Neuronal stem cell (in vitro differentiated cells): ENCODE results near the gene ATP2A3.

ENCODE experiments used
- DNase-seq: peaks from one replicate; pipeline ENCODE4 v3.0.0-alpha.2; 2013; ENCODE audit warnings: low spot score
- H2AFZ ChIP-seq: one replicate; pipeline ENCODE4 v1.6.1; 2013; ENCODE audit warnings: mild to moderate bottlenecking, low read length, inconsistent platforms
- H2AK5ac ChIP-seq: 2 replicates; pipeline ENCODE4 v1.6.1; 2013; ENCODE audit warnings: low read depth, mild to moderate bottlenecking, inconsistent platforms, low read length, moderate library complexity, mixed read lengths
- H2BK120ac ChIP-seq: 2 replicates; pipeline ENCODE4 v1.6.1; 2013; ENCODE audit warnings: low read depth, mild to moderate bottlenecking, inconsistent platforms, low read length, moderate library complexity, mixed read lengths
- H2BK12ac ChIP-seq: one replicate; pipeline ENCODE4 v1.6.1; 2013; ENCODE audit warnings: low read length, inconsistent platforms
- H2BK15ac ChIP-seq: 2 replicates; pipeline ENCODE4 v1.6.1; 2013; ENCODE audit warnings: mild to moderate bottlenecking, low read length, inconsistent platforms, mixed read lengths
- H2BK5ac ChIP-seq: one replicate; pipeline ENCODE4 v1.6.1; 2013; ENCODE audit warnings: inconsistent platforms, mild to moderate bottlenecking, low read length, moderate library complexity
- H3K14ac ChIP-seq: one replicate; pipeline ENCODE4 v1.6.1; 2013; ENCODE audit warnings: low read length, inconsistent platforms
- H3K18ac ChIP-seq: 2 replicates; pipeline ENCODE4 v1.6.1; 2013; ENCODE audit warnings: low read length, inconsistent platforms
- H3K23ac ChIP-seq: 2 replicates; pipeline ENCODE4 v1.6.1; 2013; ENCODE audit warnings: low read depth, mild to moderate bottlenecking, mixed read lengths, low read length, inconsistent platforms; ENCODE audit not compliant: poor library complexity
- H3K27ac ChIP-seq: replicated peaks from 3 replicates; pipeline ENCODE4 v1.5.1; 2013; ENCODE audit warnings: low read length, inconsistent platforms
- H3K27me3 ChIP-seq, 3 experiments: 2 replicates each; pipeline ENCODE4 v1.6.1; 2013; ENCODE audit warnings: low read length in 3 of 3, mild to moderate bottlenecking in 2 of 3, inconsistent platforms in 1 of 3, low read depth in 1 of 3, mixed read lengths in 1 of 3, moderate library complexity in 1 of 3; ENCODE audit not compliant: control insufficient read depth in 3 of 3, insufficient read depth in 3 of 3
- H3K36me3 ChIP-seq, 2 donors: replicated peaks in 1 of 2; 2 replicates each; pipeline ENCODE4 v1.6.1; 2013; ENCODE audit warnings: low read length in 2 of 2; ENCODE audit not compliant: control insufficient read depth in 2 of 2, insufficient read depth in 2 of 2
- H3K4ac ChIP-seq: 2 replicates; pipeline ENCODE4 v1.6.1; 2013; ENCODE audit warnings: inconsistent platforms, mild to moderate bottlenecking, low read length, moderate library complexity
- H3K4me1 ChIP-seq, 2 donors: 1 replicate in 1 of 2; 2 replicates in 1 of 2; pipeline ENCODE4 v1.6.1; 2013; ENCODE audit warnings: low read length in 2 of 2, low read depth in 1 of 2; ENCODE audit not compliant: control insufficient read depth in 2 of 2, insufficient read depth in 1 of 2
- H3K4me2 ChIP-seq: one replicate; pipeline ENCODE4 v1.6.1; 2013; ENCODE audit warnings: mild to moderate bottlenecking, low read length, inconsistent platforms; ENCODE audit not compliant: insufficient read depth, poor library complexity, severe bottlenecking
- H3K4me3 ChIP-seq, 2 donors: 2 replicates each; pipeline ENCODE4 v1.5.1; 2013; ENCODE audit warnings: low read length in 2 of 2, mild to moderate bottlenecking in 2 of 2, inconsistent platforms in 1 of 2, moderate library complexity in 1 of 2
- H3K79me1 ChIP-seq: one replicate; pipeline ENCODE4 v1.6.1; 2013; ENCODE audit warnings: low read depth, mild to moderate bottlenecking, inconsistent platforms, low read length, moderate library complexity
- H3K9ac ChIP-seq: one replicate; pipeline ENCODE4 v1.6.1; 2013; ENCODE audit warnings: mild to moderate bottlenecking, low read depth, low read length, inconsistent platforms; ENCODE audit not compliant: poor library complexity
- H3K9me3 ChIP-seq, 2 donors: replicated peaks in 1 of 2; 2 replicates each; pipeline versions ENCODE3 to v1.6.1; 2013; ENCODE audit warnings: low read length in 2 of 2, mild to moderate bottlenecking in 2 of 2, inconsistent platforms in 1 of 2, low read depth in 1 of 2, mixed read lengths in 1 of 2, moderate library complexity in 1 of 2; ENCODE audit not compliant: control insufficient read depth in 2 of 2, insufficient read depth in 1 of 2
- H4K8ac ChIP-seq: one replicate; pipeline ENCODE4 v1.6.1; 2013; ENCODE audit warnings: low read depth, mild to moderate bottlenecking, inconsistent platforms, low read length, moderate library complexity
- H4K91ac ChIP-seq: one replicate; pipeline ENCODE4 v1.6.1; 2013; ENCODE audit warnings: low read length, low read depth, mild to moderate bottlenecking, inconsistent platforms; ENCODE audit not compliant: poor library complexity
- WGBS, 2 donors: extraction: QIAGEN DNeasy Blood & Tissue Kit; methylation state at CpG; one replicate each; pipeline ENCODE4 v1.1.7; 2013; ENCODE audit warnings: missing lambda C conversion rate in 2 of 2, mixed read lengths in 1 of 2; ENCODE audit not compliant: insufficient read length in 2 of 2, insufficient replicate concordance in 1 of 2; ENCODE audit errors: extremely low coverage in 2 of 2; 5-methylcytosine and 5-hydroxymethylcytosine counted together

Gene ATP2A3

DNA sequence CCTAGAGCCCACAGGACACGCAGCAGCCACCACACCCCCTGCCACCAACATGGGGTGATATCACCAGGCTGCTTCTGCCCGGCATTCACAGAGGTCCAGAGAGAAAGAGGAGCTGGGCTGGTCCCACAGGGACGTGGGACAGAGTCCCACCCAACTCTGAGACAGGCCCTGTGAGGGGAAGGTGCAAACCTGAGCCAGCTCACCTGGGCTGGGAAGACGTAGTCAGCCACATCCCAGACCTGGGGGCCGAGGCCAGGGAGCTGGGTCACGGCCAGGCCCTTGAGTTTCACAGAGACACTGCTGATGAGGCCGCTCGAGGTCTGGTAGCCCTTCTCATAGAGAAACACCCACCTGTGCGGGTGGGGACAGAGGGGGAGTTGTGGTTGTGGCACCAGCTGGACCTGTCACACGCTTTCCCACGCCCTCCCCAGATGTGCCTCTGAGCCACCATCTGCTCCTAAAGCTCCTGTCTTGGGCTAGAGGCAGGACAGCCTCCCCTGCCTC lies 59.2 kb downstream of the ATP2A3 start:
- Histone ChIP-seq H3K27me3 (no peaks in the 10 kb centered on the region), H2BK12ac (no peak overlapping the region), H2BK120ac (no peak overlapping the region), H3K79me1 (peaks cover 2% of the 10 kb centered on the region), H3K4me1 (peaks cover 2 to 3% of the 10 kb centered on the region in 2 donors), H2AFZ (no peak overlapping the region), H3K18ac (no peak overlapping the region), H3K9me3 (no peaks in the 10 kb centered on the region), H2BK15ac (no peak overlapping the region), H2BK5ac (no peak overlapping the region), H2AK5ac (no peak overlapping the region), H3K4me3 (no peak overlapping the region), H4K8ac (no peak overlapping the region), H3K4me2 (no peak overlapping the region), H3K36me3 (no peaks in the 10 kb centered on the region), H3K14ac (no peak overlapping the region), H4K91ac (no peak overlapping the region), H3K9ac (no peak overlapping the region), H3K23ac (no peak overlapping the region), H3K4ac (no peak overlapping the region), H3K27ac (no peak overlapping the region)
- no peak for DNase-seq
- no CpG with 5 or more reads among the region's 11 CpGs for WGBS, 2 donors

DNA sequence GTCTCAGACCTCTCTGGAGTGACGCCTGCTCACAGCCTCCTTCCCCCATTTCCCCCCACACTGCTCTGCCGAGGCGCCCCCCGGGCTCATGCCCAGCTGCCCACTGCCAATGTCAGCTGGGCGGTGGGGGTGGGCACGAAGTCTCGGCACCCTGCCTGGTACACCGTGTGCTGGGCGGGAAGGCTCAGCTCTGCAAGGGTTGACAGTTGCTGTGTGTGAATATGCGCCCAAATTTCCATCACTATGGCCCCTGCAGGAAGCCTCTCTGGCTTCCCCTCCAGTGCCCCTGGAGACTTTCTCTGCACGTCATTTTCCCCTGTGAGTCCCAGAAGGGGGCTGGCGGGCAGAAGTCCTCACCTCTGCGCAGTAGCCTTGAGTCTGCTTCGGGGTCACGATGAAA lies 59.7 kb downstream of the ATP2A3 start:
- Histone ChIP-seq H3K27me3 (no peaks in the 10 kb centered on the region), H3K9me3 (no peaks in the 10 kb centered on the region), H3K9ac (no peak overlapping the region), H3K14ac (no peak overlapping the region), H3K4me2 (no peak overlapping the region), H2BK15ac (no peak overlapping the region), H3K4me1 (peaks cover 2 to 3% of the 10 kb centered on the region in 2 donors), H3K23ac (peak overlapping the region; percentile 55), H2AFZ (peak overlapping the region; percentile 66), H4K8ac (no peak overlapping the region), H2BK12ac (peak overlapping the region; percentile 58), H3K18ac (peak overlapping the region; percentile 76), H2AK5ac (peak overlapping the region; percentile 84), H3K36me3 (no peaks in the 10 kb centered on the region), H3K27ac (no peak overlapping the region), H3K4ac (peak overlapping the region; percentile 53), H4K91ac (no peak overlapping the region), H3K4me3 (no peak overlapping the region), H3K79me1 (peaks cover 2% of the 10 kb centered on the region), H2BK120ac (no peak overlapping the region), H2BK5ac (no peak overlapping the region)
- DNase-seq = no peak
- WGBS, 2 donors = no CpG with 5 or more reads among the region's 15 CpGs

DNA sequence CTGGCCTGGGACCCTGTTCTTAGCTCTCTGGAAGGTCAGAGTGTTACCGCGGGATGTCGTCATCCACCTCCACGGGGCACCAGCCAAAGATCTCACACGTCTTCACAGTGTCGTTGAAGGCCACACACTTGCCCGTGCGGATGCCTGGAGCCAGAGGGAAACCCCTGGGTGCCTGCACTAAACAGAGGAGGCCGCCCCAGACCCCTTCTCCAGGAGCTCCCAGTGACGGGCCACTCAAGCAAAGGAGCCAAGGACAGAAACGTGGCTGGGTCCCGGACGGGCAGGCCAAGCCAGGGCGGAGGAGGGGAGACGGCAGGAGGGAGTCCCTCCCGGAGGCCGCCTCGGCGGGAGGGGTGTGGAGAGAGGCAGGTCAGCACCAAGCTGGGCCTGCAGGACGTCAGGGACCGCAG lies 60.4 kb downstream of the ATP2A3 start:
- Histone ChIP-seq H3K4me1 (peaks cover 2 to 3% of the 10 kb centered on the region in 2 donors), H2BK120ac (no peak overlapping the region)

GRCh38 chr17:3903051-3903825 lies 61.0 kb downstream of the ATP2A3 start:
- Histone ChIP-seq H3K4me3 (no peak overlapping the region), H3K4me1 (peaks cover 2 to 3% of the 10 kb centered on the region in 2 donors), H4K8ac (no peak overlapping the region), H3K14ac (peak overlapping the region; percentile 82), H3K36me3 (no peaks in the 10 kb centered on the region), H3K79me1 (peaks cover 2% of the 10 kb centered on the region), H3K27me3 (no peaks in the 10 kb centered on the region), H3K18ac (peak overlapping the region; percentile 93), H4K91ac (no peak overlapping the region), H2BK120ac (no peak overlapping the region), H2BK5ac (no peak overlapping the region), H3K27ac (no peak overlapping the region), H3K4me2 (no peak overlapping the region), H3K9me3 (no peaks in the 10 kb centered on the region), H2AFZ (no peak overlapping the region), H2BK15ac (no peak overlapping the region), H3K9ac (peak overlapping the region; percentile 60), H2BK12ac (peak overlapping the region; percentile 41), H3K4ac (peak overlapping the region; percentile 76), H3K23ac (peak overlapping the region; percentile 65), H2AK5ac (peak overlapping the region; percentile 81)
- no CpG with 5 or more reads among the region's 25 CpGs for WGBS, 2 donors
- DNase-seq = no peak

More for the DNA sequence above, 60.4 kb downstream of the ATP2A3 start:
- Histone ChIP-seq H4K91ac (no peak overlapping the region), H3K79me1 (peaks cover 2% of the 10 kb centered on the region), H3K4me2 (no peak overlapping the region), H2AK5ac (peak overlapping the region; percentile 84), H3K9ac (no peak overlapping the region), H2BK5ac (no peak overlapping the region), H3K14ac (peak overlapping the region; percentile 38), H3K4me3 (no peak overlapping the region), H3K23ac (peak overlapping the region; percentile 43), H4K8ac (peak overlapping the region; percentile 3), H3K27ac (no peak overlapping the region), H3K36me3 (no peaks in the 10 kb centered on the region), H3K18ac (peak overlapping the region; percentile 76), H2BK15ac (no peak overlapping the region), H3K9me3 (no peaks in the 10 kb centered on the region), H3K27me3 (no peaks in the 10 kb centered on the region), H3K4ac (no peak overlapping the region), H2AFZ (peak overlapping the region; percentile 66), H2BK12ac (no peak overlapping the region)
- DNase-seq = no peak
- WGBS, 2 donors = no CpG with 5 or more reads among the region's 21 CpGs
